Stimulated activated CD4-positive, alpha-beta T cell treated with anti-CD3 and anti-CD28 coated beads, Interleukin-12 subunit alpha, Interleukin-12 subunit beta, amount 100 ng/mL, for 24 hours (primary cell): ENCODE results near the gene ZNF462.

Source experiments
- DNase-seq, 2 experiments: peaks; one replicate each; pipeline ENCODE4 v3.0.0-alpha.2; 2020; ENCODE audit warnings: low read depth in 2 of 2

ZNF462 gene

DNA sequence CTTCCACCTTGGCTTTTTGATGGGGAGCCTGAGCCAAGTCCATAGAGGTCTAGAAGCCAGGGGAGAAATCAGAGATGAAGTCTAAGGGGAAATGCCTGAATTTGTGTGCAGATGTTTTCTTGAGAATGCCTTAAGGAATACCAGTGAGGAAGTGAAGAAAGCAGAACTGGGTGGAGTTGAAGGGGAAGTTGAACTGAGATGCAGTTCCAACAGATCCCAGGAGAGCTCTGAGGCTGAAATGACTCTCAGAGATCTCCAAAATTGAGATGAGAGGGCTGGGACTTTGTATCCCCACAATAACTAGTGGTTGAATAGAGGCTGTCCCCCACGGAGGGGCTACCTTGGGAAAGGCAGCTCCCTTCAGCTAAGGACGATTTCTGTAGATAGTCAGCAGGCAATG, 197.1 kb downstream of the ZNF462 start:
- DNase-seq = no peak
